ENCODE results near the gene GK.
A peak's percentile ranks its signal among the peaks of the same experiment; 100 is the strongest.
"Not testable (repeated sequence)": the region's sequence is repeated elsewhere in the genome, so short reads cannot be mapped to it uniquely, and the experiment has no call there.

The GK gene

DNA sequence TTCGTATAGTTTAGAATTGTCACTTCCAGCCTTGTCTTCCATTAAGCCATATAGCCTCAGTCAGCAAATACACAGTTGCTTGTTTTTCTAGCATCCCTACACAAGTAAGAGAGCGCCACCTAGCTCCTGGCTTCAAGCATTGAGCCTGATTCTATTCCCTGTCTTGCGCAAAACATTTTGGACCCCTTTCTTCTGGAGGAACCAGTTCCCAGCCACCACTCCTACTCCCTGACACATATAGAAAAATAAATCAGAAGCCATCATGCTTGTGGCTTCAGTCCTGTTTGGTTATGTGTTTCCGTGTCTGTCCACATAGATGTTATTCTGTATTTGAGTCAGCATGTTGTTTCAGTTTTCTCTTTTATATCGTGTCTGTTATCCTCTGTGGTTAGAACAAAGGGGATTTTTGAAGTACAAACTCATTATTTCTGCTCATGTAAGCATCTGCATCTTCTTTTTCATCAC is 59.9 kb downstream of the GK start:
- DNase-seq: peak; percentile 4

DNA sequence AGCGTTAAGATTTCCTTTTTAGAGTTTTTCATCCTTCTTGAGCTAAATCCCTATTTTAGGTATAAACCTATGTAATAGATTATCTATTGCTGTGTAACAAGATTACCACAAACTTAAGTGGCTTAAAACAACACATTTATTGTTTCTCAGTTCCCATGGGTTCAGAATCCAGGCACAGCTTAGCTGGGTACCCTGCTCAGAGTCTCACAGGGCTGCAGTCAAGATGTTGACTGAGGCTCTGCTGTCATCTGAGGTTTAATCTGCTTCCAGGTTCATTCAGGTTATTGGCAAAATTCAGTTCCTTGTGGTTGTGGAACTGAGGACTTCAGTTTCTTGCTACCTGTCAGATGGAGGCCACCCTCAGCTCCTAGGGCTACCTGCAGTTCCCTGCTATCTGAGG is 60.9 kb downstream of the GK start:
- no peak for DNase-seq

DNA sequence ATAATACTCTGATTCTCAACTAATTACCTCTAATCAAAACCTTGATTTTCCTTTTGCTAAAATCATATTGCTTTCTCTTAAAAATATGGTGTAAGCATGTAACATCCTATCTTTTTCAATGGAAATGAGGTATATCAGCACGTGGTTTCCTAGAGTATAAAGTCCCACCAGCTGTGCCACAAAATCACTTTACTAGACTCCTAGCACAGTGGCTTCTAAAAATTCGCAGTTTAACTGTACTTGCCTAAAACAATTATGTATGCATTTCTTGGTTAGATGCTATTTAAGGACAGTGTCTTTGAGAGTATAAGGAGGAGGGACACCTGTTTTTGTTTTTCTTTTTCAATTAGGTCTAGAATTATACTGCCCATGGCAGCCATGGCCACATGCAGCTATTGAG is 62.8 kb downstream of the GK start:
- no peak for DNase-seq

DNA sequence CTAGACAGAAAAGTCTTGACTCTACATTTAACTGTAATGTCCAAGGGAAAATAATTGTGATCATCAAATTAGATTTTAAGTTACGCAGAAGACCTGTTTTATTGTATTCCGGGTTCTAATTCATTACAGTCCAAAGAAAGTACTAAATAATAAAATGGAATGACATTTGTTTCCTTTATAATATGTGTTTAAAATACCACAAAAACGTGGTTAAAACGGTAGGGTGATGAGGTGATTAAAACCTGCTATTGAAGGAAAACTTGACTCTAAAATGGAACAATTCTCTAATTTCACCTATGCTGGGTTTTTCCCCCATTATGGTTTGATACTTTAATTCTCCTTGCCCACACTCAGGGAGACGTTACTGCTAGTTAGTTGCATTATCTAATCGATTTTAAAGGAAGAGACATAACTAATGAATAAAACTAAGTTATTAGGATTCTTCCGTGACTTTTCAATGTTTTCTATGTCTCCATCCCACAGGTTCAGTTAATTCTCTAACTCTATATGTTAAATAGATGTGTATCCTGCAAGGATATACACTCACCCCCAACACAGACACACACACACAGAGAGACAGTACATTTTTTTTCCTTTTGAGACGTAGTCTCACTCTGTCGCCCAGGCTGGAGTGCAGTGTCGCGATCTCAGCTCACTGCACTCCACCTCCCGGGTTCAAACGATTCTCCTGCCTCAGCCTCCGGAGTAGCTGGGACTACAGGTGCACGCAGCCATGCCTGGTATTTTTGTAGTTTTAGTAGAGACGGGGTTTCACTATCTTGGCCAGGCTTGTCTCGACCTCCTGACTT is 80.8 kb downstream of the GK start:
- DNase-seq: no peak

DNA sequence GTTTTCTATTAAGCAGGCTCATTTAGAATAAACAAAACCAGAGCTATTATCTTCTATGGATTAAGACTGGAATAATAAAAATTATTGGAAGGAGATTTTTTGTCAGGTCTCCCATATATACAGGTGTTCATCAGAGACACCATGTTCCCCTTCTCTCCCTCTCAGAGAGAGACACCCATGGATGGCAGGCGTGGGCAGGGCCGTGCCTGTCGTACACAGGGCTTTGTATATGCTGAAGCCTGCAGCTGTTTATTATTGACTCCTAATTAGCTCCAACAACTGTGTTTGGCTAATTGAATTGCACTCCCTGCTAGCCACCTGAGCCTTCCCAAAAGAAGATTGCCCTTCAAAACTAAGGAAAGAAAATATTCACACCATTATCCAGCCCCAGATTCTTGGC is 81.6 kb downstream of the GK start:
- no peak for DNase-seq

DNA sequence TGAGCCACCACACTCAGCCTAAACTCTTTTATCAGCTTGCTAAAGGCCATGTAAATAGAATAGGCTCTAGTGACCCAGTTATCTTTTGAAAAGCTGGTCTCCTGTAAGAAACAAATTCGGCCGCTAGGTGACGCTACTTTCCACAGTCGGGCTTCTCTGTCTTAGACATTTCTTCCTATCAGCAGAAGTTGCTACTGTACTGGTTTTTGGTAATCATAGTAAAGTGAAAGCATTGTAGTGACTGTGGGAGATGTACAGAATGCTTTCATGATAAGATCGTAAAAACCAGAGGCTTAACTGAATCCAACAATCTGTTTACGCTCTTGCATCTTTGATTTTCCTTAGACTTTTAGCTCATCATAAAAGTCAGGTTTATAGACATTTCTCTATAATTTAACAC is 82.6 kb downstream of the GK start:
- DNase-seq: peak; percentile 37

DNA sequence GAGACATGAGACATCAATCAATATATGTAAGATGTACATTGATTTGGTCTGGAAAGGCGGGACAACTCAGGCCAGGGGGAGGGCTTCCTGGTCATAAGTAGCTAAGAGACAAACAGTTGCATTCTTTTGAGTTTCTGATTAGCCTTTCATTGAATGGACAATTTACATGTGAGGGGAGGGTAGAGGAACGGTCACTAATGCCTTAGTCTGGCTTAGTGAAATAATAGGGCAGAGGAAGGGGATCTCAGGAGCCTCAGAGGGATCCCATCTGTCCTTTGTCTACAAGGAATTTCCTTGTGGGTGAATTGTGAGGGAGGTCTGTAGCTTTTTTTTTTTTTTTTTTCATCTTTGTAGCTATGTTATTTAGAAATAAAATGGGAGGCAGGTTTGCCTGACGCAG is 88.3 kb downstream of the GK start:
- no peak for DNase-seq

DNA sequence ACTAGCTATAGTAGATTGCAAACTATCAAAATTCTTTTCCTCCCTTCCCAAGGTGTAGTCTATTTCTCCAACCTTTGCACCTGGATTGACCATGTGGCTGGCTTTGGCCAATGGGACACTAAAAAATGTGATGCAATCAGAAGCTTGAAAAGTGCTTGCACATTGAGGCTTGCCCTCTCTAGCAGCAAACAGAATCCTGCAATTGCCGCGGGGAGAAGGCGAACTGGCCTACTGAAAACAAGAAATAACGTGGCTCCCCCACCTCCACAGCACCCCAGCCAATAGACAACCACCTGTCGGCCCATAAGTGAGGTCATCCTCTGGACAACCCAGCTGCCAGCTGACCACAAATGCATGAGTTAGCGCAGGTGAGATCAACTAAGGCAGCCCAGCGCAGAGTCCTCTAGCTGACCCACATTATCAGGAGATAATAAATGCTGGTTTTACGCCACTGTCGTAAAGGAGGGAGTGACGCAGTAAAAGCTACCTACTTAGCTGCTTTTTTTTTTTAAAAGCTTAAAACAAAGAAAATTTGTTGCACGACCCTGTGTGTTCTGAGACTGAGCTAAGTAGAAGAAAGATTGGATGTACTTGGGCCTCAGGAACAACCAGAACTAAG is 95.2 kb downstream of the GK start:
- peak; percentile 1 for DNase-seq

DNA sequence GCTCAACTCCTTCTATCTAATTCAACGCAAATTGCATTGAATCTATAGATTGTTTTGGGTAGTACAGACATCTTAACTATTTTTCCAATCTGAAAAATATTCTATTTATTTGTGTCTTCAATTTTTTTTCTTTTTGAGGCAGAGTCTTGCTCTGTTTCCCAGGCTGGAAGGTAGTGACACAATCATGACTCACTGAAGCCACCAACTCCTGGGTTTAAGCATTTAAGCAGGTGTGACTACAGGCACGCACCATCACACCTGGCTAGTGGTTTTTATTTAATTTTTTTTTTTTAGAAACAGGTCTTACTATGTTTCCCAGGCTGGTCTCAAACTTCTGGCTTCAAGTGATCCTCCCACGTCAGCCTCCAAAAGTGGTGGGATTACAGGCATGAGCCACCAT is 98.3 kb downstream of the GK start:
- no peak for DNase-seq

DNA sequence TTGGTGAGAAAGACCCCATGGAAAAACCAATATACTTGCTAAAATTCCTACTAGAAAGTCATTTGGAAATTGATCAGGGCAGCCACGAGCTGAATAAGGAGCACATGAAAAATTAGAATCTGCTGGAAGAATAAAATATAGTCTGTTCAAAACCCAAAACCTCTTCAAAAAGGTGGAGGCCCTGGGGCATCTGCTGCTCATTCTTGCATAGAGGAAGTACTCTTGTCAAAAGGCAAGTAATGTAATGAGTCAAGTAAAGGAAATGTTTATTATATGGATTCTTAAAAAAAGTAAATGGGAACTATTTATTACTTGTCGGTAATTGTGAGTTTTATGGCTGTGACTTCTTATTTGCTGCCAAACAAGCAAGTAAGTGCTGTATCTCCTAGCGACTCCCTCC is 109.5 kb downstream of the GK start:
- DNase-seq: no peak

DNA sequence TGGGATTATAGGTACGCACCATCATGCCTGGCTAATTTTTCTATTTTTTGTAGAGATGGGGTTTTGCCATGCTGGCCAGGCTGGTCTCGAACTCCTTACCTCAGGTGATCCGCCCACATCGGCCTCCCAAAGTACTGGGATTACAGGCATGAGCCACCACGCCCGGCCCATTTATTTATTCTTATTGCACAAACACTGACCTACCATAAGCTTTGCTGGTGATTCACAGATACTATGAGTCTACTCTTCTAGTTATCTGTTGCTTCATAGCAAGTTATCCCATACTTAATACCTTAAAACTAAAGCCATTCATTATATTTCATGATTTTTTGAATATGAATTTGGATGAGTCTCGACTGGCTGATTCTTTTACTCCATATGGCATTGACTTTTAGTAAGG is 120.5 kb downstream of the GK start:
- DNase-seq: not testable (repeated sequence)

DNA sequence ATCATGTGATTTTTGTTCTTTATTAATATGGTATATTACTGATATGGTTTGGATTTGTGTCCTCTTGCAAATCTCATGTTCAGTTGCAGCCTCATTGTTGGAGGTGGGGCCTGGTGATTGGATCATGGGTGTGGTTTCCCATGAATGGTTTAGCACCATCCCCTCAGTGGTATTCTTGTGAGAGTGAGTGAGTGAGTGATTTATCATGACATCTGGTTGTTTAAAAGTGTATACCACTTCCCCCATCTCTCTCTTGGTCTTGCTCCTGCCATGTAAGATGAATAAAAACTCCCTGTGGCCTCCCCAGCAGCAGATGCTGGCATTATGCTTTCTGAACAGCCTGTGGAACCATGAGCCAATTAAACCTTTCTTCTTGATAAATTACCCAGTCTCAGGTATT is 124.4 kb downstream of the GK start:
- no peak for DNase-seq

DNA sequence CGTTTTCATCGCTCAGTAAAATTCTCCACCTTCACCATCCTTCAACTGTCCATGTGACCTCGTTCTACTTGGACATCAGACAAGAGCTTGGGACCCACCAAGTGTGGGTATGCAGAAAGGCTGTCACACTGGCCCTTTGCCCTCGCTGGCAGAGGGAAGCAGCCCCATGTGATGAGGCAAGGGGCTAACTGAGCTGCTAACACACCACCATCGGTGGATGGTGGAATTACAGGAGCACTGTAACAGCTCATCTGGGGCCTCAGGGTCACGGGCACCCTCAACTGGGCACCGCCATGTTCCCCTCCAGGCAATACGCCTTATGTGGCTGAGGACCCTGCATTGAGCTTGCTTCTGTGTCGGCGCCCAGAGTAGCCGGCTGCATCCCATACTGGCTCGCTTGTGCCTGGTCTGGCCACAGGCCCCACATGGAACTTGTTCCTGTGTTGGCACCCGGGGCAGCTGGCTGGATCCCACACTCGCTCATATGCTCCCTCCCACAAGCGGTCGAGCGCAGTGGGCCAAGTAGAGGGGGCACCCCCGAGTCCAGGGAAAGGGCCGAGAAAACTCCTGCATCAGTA is 126.3 kb downstream of the GK start:
- no peak for DNase-seq
